ENCODE results near the gene SUV39H2.
"Not testable (repeated sequence)": the region's sequence is repeated elsewhere in the genome, so short reads cannot be mapped to it uniquely, and the experiment has no call there.

The SUV39H2 gene

DNA sequence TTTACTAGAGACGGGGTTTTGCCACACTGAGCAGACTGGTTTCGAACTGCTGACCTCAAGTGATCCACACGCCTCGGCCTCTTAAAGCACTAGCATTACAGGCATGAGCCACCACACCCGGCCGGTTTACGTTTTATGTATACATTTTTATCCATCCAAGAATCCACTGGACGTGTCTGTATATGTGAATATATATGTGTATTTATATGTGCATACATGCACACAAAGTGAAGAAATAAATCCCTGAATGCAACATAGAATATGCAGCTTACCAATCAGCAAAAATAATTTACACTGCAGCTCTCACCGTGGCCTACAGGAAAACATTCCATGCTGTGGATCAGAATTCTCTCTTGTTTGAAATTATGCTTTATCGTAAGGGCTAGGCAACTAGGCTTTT is 51.9 kb downstream of the SUV39H2 start:
- DNase-seq = no peak

GRCh38 chr10:14936584-14936983 is 57.9 kb downstream of the SUV39H2 start:
- no peak for DNase-seq

GRCh38 chr10:14938971-14939370 is 60.3 kb downstream of the SUV39H2 start:
- DNase-seq = not testable (repeated sequence)

- DNase-seq = peak in 1 of 56 donors; percentile 18
Measured at GRCh38 chr10:14942147-14942949, 63.7 kb downstream of the SUV39H2 start.

DNA sequence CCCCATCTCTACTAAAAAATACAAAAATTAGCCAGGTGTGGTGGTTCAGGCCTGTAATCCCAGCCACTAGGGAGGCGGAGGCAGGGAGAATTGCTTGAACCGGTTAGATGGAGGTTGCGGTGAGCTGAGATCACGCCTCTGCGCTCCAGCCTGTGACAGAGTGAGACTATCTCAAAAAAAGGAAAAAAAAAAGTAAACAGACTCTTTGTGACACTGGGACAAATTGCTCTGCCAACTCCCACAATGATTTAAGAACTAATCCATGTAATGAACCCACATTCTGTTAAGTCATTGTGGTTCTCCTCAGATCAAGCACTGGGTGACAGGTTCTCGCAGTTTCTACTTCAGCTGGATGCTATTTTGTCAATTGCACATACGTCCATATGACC is 64.3 kb downstream of the SUV39H2 start:
- DNase-seq = not testable (repeated sequence)

- no peak for DNase-seq
Measured at GRCh38 chr10:14945108-14945507, 66.4 kb downstream of the SUV39H2 start.

GRCh38 chr10:14947268-14947667 is 68.6 kb downstream of the SUV39H2 start:
- DNase-seq = no peak

GRCh38 chr10:14949291-14949690 is 70.6 kb downstream of the SUV39H2 start:
- DNase-seq = no peak

DNA sequence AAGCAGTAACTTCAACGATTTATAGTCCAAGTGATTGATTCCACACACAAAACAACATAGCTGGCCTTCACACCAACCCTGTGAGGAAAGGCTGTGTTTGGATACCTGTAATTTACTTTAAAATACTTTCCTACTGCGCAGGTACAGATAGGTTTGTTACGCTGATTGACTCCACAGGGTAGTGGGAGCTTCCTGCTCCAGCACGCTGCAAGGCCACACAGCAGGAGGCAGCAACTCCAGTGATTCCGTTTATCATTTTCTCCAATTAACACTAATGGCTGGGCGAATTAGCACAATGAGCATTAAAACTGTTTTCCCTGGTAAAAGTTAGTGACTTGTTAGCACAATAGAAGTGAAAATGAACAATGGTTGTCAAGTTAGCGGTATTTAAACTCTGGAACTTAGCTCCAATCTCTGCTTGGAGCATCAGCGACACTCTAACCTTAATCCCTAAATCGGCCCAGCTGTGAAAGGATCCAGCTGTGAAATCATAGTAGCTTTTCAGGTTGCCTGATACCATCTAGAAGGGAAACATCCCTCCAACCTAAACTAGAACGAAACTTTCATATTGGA is 74.3 kb downstream of the SUV39H2 start:
- no peak for DNase-seq

- peak in 13 of 56 donors; percentile 32 to 68 (median 43) for DNase-seq
Measured at GRCh38 chr10:14953424-14954000, 74.8 kb downstream of the SUV39H2 start.

Measured in amygdala (tissue), 56 donors.